Natural killer cell (primary cell): ENCODE data around the gene NCAPG2. TPM values are rescaled to one million over a fixed set of nuclear protein-coding genes. Genes with fewer than 3 reads are reported as not detected.
A peak's percentile ranks its signal among the peaks of the same experiment; 100 is the strongest.
"Not testable (repeated sequence)": the region's sequence is repeated elsewhere in the genome, so short reads cannot be mapped to it uniquely, and the experiment has no call there.

ENCODE experiments used
- ATAC-seq, 3 donors: fragments of 150-1000 bp in 2 of 3; fragments of 200-7000 bp in 1 of 3; cut with Tn5 transposase; 1 replicate in 1 of 3; 2 replicates in 2 of 3; pipeline ENCODE4 v1.10.0; 2021; ENCODE audit warnings: mild to moderate bottlenecking in 2 of 3, moderate library complexity in 2 of 3
- DNase-seq, 2 donors: peaks; one replicate each; pipeline versions ENCODE4 v3.0.0 to v3.0.0-alpha.2; 2013 to 2021; ENCODE audit warnings: mixed read lengths in 1 of 2
- H3K27ac ChIP-seq: one replicate; pipeline ENCODE4 v1.5.1; 2013; ENCODE audit warnings: mild to moderate bottlenecking, low read length
- H3K27me3 ChIP-seq: one replicate; pipeline ENCODE4 v1.6.1; 2013; ENCODE audit warnings: low read length; ENCODE audit not compliant: control insufficient read depth, insufficient read depth
- H3K36me3 ChIP-seq: one replicate; pipeline ENCODE4 v1.6.1; 2013; ENCODE audit warnings: low read length; ENCODE audit not compliant: control insufficient read depth, insufficient read depth
- H3K4me1 ChIP-seq: one replicate; pipeline ENCODE4 v1.6.1; 2013; ENCODE audit warnings: low read length; ENCODE audit not compliant: control insufficient read depth, insufficient read depth
- H3K4me3 ChIP-seq: one replicate; pipeline ENCODE4 v1.5.1; 2013; ENCODE audit warnings: low read length
- H3K9me3 ChIP-seq: one replicate; pipeline ENCODE4 v1.6.1; 2013; ENCODE audit warnings: low read length; ENCODE audit not compliant: control insufficient read depth, insufficient read depth
- H3K27ac Mint-ChIP-seq, 2 donors: one replicate each; pipeline ENCODE4 v1.8.0; 2022; ENCODE audit warnings: mild to moderate bottlenecking in 2 of 2, mixed read lengths in 2 of 2, moderate library complexity in 1 of 2
- H3K27me3 Mint-ChIP-seq, 2 donors: one replicate each; pipeline ENCODE4 v1.8.0; 2022; ENCODE audit warnings: low read depth in 2 of 2, mixed read lengths in 2 of 2
- H3K36me3 Mint-ChIP-seq: one replicate; pipeline ENCODE4 v1.8.0; 2022; ENCODE audit warnings: mixed read lengths
- H3K4me1 Mint-ChIP-seq, 2 donors: one replicate each; pipeline ENCODE4 v1.8.0; 2022; ENCODE audit warnings: mixed read lengths in 2 of 2
- H3K4me3 Mint-ChIP-seq: one replicate; pipeline ENCODE4 v1.8.0; 2022; ENCODE audit warnings: mild to moderate bottlenecking, moderate library complexity, mixed read lengths
- H3K9me3 Mint-ChIP-seq, 2 donors: one replicate each; pipeline ENCODE4 v1.8.0; 2022; ENCODE audit warnings: mixed read lengths in 2 of 2
- CTCF ChIP-seq: fragments of 200-600 bp; IDR thresholded peaks from one replicate; pipeline ENCODE4 v1.8.0; 2022; ENCODE audit warnings: antibody characterized with exemption
- WGBS: methylation state at CpG from one replicate; pipeline ENCODE4 v1.1.7; 2013; ENCODE audit warnings: missing lambda C conversion rate; ENCODE audit not compliant: insufficient coverage; 5-methylcytosine and 5-hydroxymethylcytosine counted together
- intact Hi-C: fragments of 100-400 bp; cut with micrococcal nuclease; formaldehyde crosslinking; loops from one replicate; pipeline ENCODE4 v1.14.2; 2022
- total RNA-seq, 4 donors: library from RNA; stranded (reverse); fragments of 120-200 nt in 1 of 4; gene quantifications; one replicate each; pipeline versions ENCODE4 v1.2.3 to v1.2.4, GENCODE V29; 2013 to 2022

The NCAPG2 gene
- total RNA-seq, 3 donors from 2014 or later (not counting 1 experiment from before 2014, with no cell fraction given) = 8.8 to 14.8 (median 14.1) TPM

DNA sequence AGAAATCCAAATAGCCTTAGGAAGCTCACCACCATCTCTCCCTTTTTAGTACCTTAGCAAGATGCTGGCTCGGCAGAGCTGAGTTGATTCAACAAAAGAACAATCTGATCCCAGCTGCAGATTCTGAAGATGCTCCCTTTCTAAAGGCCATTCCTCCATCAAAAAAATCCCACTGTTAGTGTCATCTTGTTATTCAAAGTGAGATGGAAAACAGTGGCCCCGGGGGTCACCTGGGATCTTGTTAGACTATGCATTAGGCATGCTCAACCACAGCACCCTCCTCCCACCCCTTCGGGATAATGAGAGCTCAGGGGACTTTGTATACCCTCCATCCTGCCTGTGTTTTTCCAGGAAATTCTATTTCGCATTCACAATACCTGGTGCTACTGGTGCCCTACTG is 2.4 kb downstream of the NCAPG2 start:
- H3K36me3 Mint-ChIP-seq = no peaks in the 10 kb centered on the region

GRCh38 chr7:158700008-158700407 is 4.6 kb downstream of the NCAPG2 start:
- Mint-ChIP-seq H3K4me3 (no peak overlapping the region), H3K36me3 (no peaks in the 10 kb centered on the region), H3K27me3 (no peaks in the 10 kb centered on the region), H3K4me1 (peaks cover 20 to 30% of the 10 kb centered on the region in 2 donors), H3K9me3 (no peaks in the 10 kb centered on the region), H3K27ac (no peak overlapping the region)
- H3K27ac ChIP-seq = no peak overlapping the region
- peaks cover 3% of the 10 kb centered on the region for H3K36me3 ChIP-seq
- H3K9me3 ChIP-seq = no peaks in the 10 kb centered on the region
- intact Hi-C loops = no loop called here
- no peaks in the 10 kb centered on the region for H3K27me3 ChIP-seq
- no peak overlapping the region for H3K4me3 ChIP-seq
- TF ChIP-seq CTCF = no peak
- DNase-seq (no peak), ATAC-seq (no peak)
- WGBS = 71% methylated on average over 2 of the region's 5 CpGs
- H3K4me1 ChIP-seq = peaks cover 22% of the 10 kb centered on the region

More for the DNA sequence above, 2.4 kb downstream of the NCAPG2 start:
- TF ChIP-seq CTCF = no peak
- no peak overlapping the region for H3K27ac Mint-ChIP-seq
- ATAC-seq = no peak
- intact Hi-C loops = no loop called here
- no peak overlapping the region for H3K4me3 ChIP-seq
- H3K36me3 ChIP-seq = peaks cover 3% of the 10 kb centered on the region
- no peaks in the 10 kb centered on the region for H3K9me3 Mint-ChIP-seq
- peaks cover under 1% of the 10 kb centered on the region for H3K9me3 ChIP-seq
- H3K4me1 Mint-ChIP-seq = peaks cover 17 to 34% of the 10 kb centered on the region in 2 donors
- H3K4me3 Mint-ChIP-seq = no peak overlapping the region
- no peak for DNase-seq
- H3K27me3 ChIP-seq = no peaks in the 10 kb centered on the region
- no peaks in the 10 kb centered on the region for H3K27me3 Mint-ChIP-seq
- no peak overlapping the region for H3K27ac ChIP-seq
- 79% methylated on average over 3 of the region's 4 CpGs for WGBS
- peaks cover 21% of the 10 kb centered on the region for H3K4me1 ChIP-seq

DNA sequence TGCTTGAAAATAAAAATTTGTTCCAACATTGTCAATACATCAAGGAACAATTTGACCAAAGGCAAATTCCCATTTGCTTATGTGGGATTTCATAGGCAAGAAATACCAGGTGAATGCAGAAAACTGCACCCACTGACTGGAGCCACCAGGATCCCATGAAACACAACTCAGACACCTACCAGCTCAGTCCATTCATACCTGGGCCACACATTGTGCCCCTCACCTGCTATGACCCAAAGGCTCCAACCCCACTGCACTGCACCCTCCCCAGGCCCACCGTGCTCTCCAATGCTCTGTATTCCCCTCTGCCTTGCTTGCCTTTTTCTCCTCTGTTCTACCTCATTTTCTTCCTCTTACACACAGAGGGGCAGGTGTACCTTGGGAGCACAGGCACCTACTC is 5.3 kb downstream of the NCAPG2 start:
- no peak for TF ChIP-seq CTCF
- Histone ChIP-seq H3K4me1 (peaks cover 20% of the 10 kb centered on the region), H3K9me3 (no peaks in the 10 kb centered on the region), H3K36me3 (peaks cover 3% of the 10 kb centered on the region), H3K27ac (no peak overlapping the region), H3K4me3 (no peak overlapping the region), H3K27me3 (no peaks in the 10 kb centered on the region)
- Mint-ChIP-seq H3K27me3 (no peaks in the 10 kb centered on the region), H3K4me1 (peaks cover 21 to 30% of the 10 kb centered on the region in 2 donors), H3K36me3 (no peaks in the 10 kb centered on the region), H3K9me3 (no peaks in the 10 kb centered on the region), H3K4me3 (no peak overlapping the region), H3K27ac (peak overlapping the region in 1 of 2 donors; percentile 2)
- ATAC-seq = no peak
- no peak for DNase-seq
- WGBS = 0% methylated on average over 1 of the region's 1 CpG
- intact Hi-C loops = no loop called here

GRCh38 chr7:158698657-158699195 is 5.9 kb downstream of the NCAPG2 start:
- no peak overlapping the region for H3K27ac ChIP-seq
- Mint-ChIP-seq H3K36me3 (no peaks in the 10 kb centered on the region), H3K4me1 (peaks cover 21 to 30% of the 10 kb centered on the region in 2 donors)

GRCh38 chr7:158697597-158697996 is 7.0 kb downstream of the NCAPG2 start:
- H3K27ac Mint-ChIP-seq, H3K36me3 Mint-ChIP-seq, ATAC-seq, H3K27me3 ChIP-seq, H3K27me3 Mint-ChIP-seq, H3K4me3 ChIP-seq, H3K9me3 ChIP-seq, H3K27ac ChIP-seq, H3K9me3 Mint-ChIP-seq, H3K36me3 ChIP-seq, DNase-seq, H3K4me3 Mint-ChIP-seq, intact Hi-C loops: not testable (repeated sequence)
- WGBS = no CpG with 5 or more reads among the region's 2 CpGs
- peaks cover 17 to 20% of the 10 kb centered on the region in 2 donors for H3K4me1 Mint-ChIP-seq
- peaks cover 11% of the 10 kb centered on the region for H3K4me1 ChIP-seq

More at GRCh38 chr7:158698657-158699195, 5.9 kb downstream of the NCAPG2 start:
- WGBS = 85% methylated on average over 2 of the region's 3 CpGs
- no peak overlapping the region for H3K4me3 Mint-ChIP-seq
- intact Hi-C loops = no loop called here
- H3K9me3 Mint-ChIP-seq = no peaks in the 10 kb centered on the region
- Histone ChIP-seq H3K9me3 (no peaks in the 10 kb centered on the region), H3K4me1 (peaks cover 14% of the 10 kb centered on the region), H3K4me3 (no peak overlapping the region), H3K27me3 (no peaks in the 10 kb centered on the region), H3K36me3 (peaks cover 3% of the 10 kb centered on the region)
- ATAC-seq (no peak), DNase-seq (no peak)
- H3K27ac Mint-ChIP-seq = peak overlapping the region in 1 of 2 donors; percentile 2
- TF ChIP-seq CTCF = no peak
- H3K27me3 Mint-ChIP-seq = no peaks in the 10 kb centered on the region
